GM21786 (cell line): ENCODE measurements around the gene MS4A4E.
A peak's percentile ranks its signal among the peaks of the same experiment; 100 is the strongest.
"Not testable (repeated sequence)": the region's sequence is repeated elsewhere in the genome, so short reads cannot be mapped to it uniquely, and the experiment has no call there.

Experiments
- ATAC-seq: cut with Tn5 transposase; IDR thresholded peaks from one replicate; pipeline ENCODE4 v1.9.1; 2021; ENCODE audit not compliant: unreplicated experiment

MS4A4E gene

DNA sequence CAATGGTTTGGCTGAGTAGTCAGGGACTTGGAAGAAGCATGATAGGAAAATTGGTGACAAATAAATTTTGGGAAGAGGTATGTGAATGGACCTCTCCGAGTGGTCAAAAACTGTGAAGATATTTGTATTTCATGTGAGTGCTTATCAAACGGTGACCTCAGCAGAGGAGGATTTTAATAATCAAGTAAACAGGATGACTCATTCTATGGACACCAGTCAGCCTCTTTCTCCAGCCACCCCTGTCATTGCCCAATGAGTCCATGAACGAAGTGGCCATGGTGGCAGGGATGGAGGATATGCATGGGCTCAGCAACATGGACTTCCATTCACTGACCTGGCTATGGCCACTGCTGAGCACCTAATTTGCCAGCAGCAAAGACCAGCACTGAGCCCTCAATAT, 21.2 kb downstream of the MS4A4E start:
- ATAC-seq, result no peak

DNA sequence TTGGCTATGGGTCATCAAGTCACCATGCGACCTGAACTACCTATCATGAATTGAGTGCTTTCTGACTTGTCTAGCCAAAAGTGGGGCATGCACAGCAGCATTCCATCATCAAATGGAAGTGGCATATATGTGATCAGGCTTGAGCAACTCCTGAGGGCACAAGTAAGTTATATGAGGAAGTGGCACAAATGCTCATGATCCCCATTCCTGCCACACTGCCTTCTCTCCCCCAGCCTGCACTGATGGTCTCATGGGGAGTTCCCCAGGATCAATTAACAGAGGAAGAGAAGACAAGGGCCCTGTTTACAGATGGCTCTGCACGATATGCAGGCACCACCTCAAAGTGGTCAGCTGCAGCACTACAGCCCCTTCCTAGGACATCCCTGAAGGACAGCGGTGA, 21.8 kb downstream of the MS4A4E start:
- no peak for ATAC-seq

DNA sequence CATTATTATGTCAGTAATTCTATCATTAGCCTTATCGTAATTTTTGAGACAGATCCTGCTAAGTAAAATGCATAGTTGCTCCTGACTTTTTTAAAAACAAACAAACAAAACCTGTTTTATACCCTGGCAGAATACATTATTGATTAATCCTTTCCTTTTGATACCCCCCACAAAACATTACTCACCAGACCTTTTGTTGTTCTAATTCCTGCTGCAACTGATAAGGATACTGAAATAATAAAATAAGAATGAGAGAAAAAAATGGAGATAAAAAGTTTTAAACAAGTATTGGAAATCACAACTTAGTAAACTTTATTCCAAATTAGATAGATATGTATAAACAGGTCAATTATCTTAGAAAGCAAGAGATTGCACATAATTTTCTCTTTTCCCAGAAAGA, 28.6 kb downstream of the MS4A4E start:
- ATAC-seq, result no peak

DNA sequence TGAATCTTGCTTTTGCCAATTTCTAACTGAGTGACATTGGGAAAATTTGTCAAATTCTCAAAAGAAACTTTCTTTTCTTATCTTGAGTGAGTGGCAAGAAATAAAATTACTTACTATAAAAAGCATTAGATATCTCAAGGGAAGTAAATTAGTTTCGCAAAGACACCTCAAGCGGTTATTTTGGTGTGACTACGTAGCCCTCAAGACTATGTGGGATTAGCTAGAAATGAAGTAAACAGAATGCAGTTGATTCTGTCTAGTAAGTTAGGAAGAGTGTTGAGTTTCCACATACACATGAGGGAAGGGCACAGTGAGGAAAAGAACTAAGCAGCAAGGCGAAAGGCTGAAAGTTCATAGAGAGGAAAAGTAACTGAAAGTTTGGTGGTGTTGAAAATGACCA, 31.7 kb downstream of the MS4A4E start:
- no peak for ATAC-seq

DNA sequence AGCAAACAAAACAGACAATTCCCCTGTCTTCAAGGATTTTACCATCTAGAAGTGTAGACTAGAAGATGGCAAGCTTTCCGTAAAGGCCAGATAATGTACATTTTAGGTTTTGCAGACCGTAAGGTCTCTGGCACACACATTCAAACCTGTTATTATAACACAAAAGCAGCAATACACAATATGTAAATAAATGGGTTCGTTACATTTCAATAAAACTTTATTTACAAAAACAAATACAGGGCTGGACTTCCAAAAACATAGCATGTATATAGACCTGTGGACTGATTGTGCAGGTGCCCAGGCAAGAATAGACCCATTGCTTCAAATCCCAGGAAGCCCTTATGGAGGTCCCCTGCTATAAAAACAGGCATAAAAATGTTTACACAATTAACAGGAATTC, 33.0 kb downstream of the MS4A4E start:
- ATAC-seq, result no peak

DNA sequence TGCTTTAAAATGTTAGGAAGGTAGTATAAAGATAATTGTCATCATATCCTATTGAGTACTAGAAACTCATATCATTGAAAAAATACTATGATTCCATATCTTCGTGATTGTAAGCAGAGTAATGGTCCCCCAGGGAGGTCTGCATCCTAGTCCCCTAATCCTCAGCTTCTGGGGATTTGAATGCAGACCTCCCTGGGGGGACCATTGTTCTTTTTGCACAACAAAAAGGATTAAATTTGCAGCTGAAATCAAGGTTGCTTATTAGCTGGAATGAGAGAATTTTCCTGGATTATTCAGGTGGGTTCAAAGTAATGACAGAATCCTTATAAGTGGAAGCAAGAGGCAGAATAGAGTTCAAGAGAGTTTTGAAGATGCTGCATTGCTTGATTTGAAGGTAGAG, 34.0 kb downstream of the MS4A4E start:
- no peak for ATAC-seq

DNA sequence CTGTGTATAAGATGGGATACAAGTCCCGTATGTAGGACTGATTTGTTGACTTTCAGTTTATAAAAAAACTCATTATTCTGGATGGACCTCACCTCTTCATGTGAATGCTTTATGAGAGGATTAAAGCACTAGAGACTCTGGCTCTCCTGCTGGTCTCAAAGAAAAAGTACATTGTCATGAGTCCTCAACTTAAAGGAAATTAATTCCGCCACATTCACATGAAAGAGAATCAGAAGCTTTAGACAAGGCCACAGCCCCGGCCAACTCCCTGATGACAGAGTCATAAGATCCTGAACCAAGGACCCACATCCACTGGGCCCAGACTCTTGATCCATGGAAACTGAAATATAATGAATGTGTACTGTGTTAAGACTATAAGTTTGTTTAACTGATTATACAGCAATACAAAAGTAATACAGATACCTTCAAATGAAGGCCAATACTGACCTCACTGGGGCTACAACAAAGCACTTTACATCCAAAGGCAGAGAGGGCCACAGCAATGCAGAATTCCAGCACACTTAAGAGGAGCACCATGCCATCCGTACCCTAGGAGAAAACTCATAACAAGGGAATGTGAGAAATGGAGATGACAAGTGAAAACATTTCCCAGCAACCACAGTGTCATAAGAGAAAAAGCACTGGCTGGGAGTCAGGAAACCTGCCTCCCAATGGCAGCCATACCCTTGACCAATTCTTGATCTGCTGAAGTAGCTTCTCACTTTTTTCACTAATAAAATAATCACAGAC, 34.6 kb downstream of the MS4A4E start:
- no peak for ATAC-seq

DNA sequence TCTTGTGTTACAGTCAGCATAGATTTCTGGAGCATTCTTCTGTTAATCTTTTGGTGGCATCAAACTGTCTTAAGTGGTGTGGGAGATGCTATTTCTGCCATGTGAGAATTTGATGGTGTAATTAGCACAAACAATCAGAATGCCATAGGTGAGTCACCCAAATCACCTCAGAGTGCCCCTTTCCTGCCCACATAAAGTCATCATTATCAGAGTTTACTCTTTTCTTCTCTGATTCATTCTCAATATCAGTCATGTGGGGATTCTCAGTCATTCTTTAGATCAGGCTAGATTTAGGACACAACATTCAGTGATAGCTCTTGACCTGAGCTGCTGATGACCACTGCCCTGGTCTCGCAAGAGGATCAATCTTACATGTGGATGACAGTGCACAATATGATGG, 36.3 kb downstream of the MS4A4E start:
- ATAC-seq, result no peak

DNA sequence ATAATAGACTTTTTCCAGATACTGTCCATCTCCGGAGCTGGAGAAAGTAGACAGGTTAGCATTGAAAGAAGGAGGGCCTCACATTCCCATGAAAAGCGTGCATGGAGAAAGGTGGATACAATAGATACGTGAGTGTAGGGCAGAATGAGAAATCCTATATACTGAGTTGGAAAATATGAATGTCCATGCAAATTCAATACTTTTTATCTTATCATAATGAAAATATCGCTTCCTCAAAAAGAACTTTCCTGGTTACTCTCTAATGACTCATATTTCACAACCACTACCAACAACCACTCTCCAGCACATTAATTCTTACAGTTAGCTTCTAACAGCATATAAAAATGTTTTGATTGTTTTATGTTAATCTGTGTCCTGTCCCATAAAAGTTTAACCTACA, 38.0 kb downstream of the MS4A4E start:
- ATAC-seq, result peak; percentile 52

DNA sequence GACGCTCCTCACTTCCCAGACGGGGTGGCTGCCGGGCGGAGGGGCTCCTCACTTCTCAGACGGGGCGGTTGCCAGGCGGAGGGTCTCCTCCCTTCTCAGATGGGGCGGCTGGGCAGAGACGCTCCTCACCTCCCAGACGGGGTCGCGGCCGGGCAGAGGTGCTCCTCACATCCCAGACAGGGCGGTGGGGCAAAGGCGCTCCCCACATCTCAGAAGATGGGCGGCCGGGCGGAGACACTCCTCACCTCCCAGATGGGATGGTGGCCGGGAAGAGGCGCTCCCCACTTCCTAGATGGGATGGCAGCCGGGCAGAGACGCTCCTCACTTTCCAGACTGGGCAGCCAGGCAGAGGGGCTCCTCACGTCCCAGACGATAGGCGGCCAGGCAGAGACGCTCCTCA, 41.6 kb downstream of the MS4A4E start:
- not testable (repeated sequence) for ATAC-seq

DNA sequence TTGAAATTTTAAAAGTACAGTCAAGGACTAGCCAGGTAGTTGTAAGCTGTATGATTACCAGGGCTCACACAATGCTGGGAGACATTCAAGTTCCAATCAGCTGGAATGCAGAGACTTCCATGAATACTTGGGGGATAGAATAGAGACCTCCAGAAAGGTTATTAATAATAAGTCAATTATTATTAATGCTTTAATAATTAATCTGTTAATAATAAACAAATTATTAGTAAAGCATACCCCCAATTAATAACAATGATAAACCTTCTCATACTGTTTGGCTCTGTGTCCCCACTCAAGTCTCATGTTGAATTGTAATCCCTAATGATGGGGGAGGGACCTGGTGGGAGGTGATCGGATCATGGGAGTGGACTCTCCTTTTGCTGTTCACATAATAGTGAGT, 45.5 kb downstream of the MS4A4E start:
- no peak for ATAC-seq

DNA sequence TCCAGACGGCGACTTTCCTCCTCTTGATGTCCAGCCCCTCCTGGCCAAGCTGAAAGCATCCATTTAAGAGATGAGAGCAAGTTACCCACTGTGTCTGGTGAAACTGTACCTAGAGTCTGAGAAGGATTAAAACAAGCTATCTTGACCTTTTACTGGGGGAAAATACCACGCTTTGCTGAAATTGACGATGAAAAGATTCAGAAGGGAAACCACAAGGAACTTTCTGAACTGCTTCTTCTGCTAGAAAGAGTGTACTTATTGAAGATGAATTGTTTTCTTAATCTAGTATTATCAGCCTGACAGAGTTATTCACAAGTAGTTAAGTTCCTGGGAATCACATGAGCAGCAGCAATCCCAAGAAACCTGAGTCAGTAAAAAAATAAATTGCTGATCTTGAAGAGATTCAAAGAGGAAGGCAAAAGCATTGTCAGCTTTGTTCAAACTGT, 47.0 kb downstream of the MS4A4E start:
- peak; percentile 74 for ATAC-seq

DNA sequence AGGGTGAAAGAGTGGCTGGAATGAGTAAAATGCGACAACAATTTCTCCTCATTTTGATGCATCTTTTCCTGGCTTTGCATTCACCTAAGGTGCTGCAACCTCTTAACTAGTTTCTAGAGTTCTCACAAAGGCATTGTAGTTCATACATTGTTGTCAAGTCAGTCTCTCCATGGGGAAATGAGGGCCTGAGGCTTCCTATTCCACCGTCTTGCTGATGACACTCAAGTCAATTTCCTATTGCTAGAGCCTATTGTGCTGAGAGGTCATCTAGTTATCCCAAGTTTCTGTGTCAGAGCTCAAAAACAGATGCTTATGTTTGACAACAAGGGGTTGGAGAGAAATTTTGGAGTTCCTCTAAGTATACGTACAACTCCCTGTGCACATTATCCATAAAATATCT, 48.4 kb downstream of the MS4A4E start:
- ATAC-seq, result no peak

DNA sequence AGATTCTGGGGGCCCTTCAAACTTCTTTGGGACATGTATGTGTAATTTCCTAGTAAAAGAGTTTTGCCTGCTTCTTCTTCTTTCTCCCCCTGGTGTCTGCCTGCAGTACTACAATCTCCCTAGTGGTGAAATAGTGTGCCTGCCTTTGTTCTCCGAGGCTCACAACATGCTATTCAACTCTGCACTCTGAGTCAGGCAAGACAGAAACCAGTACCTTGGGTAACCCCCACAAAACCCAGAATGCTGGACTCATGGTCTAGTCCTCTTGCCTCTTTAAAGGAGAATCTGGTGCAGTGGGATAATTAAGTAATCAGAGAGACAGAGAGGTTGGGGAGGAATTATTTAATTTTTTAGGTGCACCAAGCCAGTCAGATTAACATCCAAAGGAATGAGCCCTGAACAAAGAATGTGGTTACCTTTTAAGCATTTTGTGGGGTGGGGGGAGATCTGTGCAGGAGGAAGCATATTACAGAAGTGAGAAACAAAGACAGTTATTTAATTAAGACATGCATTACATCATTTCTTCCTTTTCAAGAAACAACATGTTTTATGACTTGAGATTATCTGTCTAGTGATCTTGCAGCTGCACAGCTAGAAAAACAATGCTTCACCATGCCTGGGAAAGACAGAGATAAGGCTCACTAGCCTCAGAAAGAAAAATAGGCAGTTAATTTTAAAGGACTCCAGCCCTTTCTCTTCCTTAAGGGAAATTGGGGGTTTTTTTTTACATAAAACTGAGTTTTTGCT, 49.1 kb downstream of the MS4A4E start:
- peak; percentile 81 for ATAC-seq

DNA sequence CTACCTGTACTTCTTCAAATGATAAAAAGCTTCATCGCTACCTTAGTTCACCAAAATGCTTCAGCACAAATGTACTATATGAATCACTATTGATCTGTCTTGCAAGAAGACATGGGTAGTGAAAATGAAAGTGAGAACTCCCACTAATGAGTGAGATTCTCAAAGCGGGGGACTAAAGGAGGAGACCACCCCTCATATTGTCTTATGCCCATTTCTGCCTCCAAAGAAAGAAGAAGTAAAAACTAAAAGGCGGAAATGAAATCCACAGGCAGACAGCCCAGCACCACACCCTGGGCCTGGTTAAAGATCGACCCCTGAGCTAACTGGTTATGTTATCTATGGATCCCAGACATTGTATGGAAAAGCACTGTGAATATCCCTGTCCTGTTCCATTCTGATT, 50.4 kb downstream of the MS4A4E start:
- not testable (repeated sequence) for ATAC-seq

DNA sequence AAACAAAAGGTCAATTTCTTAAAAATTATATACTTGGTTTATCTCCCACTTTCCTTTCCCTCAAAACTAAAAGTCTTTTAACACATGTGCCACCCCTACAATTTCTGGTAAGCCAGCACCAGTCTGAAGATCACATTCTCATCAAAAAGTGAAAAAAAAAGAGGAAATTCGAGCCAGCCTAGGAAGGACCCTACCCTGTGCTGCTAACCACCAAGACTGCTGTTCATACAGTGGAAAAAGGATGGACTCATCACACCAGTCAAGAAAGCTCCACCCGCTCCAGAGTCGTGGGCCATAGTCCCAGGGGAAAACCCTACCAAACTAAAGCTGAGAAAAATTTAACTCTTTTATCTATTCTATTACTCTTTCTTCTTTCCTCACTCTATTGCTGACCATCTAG, 54.5 kb downstream of the MS4A4E start:
- ATAC-seq, result not testable (repeated sequence)

DNA sequence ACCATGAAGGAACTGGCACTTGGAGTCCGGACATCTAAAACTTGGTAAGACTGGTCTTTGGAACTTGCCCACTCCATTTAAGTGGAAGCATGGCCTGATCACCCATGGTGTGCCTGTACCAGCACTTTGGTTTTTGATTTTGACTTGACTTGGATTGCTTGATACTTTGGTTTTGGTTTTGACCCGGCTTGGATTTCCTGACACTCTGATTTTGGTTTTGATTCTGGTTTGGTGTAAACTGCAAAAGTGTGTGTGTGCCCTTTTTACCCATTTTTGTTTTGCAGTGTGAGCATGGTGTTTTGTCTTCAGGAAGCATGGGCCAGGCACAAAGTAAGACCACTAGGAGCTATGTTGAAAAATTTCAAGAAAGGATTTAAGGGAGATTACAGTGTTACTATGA, 56.8 kb downstream of the MS4A4E start:
- not testable (repeated sequence) for ATAC-seq

DNA sequence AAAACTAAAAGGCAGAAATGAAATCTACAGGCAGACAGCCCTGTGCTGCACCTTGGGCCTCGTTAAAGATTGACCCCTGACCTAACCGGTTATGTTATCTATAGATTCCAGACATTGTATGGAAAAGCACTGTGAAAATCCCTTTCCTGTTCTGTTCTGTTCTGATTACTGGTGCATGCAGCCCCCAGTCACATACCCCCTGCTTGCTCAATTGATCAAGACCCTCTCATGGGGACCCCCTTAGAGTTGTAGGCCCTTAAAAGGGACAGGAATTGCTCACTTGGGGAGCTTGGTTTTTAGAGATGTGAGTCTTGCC, 57.5 kb downstream of the MS4A4E start:
- ATAC-seq, result not testable (repeated sequence)

DNA sequence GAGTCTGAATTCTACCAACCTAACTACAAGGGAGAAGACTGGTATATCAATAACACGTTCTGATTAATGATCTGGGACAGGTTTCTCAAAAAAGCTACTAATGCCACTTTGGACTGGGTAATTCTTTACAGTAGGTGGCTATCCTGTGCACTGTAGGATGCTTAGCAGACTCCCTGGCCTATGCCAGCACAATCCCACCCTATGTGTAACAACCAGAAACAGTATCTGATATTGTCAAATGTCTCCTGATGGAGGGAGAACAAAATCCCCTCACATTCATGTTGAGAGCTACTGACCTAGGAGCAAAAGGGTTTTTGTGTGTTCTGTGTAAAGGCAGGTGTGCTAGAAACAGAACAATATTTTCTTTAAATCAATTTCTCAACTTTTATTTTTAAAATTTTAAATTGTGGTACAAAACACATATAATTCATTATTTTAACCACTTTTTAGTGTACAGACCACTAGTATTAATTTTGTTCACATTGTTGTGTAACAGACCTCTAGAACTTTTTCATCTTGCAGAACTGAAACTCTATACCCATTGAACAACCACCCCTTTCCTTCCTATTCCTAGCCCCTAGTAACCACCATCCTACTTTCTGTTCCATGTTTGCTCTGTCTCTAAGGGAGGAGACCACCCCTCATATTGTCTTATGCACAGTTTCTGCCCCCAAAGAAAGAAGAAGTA, 58.0 kb downstream of the MS4A4E start:
- ATAC-seq, result no peak

DNA sequence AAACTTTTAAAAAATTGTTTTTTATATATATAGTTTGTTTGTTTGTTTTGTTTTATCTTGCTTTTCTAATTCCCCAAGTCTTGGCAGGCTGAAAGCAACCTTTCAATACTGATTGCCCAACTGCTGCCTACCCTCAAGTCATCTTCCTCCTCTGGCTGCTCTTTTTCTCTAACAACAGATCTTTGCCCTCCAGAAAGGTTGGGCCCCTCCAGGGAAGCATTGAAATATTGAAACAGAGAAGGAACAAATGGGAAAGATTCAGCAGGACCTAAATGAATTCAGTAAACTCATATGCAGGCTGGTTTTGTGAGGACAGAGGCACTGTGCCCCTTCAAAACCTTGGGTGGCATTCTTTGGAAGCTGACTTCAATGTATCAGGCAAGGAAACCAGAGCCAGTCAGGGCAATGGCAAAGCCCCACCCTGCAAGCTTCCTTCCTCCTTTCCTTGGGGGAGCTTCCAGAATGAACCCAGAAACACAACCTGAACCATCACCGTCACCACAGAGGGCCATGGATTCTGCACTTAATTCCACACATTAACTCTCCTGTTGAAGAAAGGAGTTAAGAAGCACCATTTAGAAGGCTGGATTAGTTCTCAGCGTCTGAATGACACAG, 59.2 kb downstream of the MS4A4E start:
- no peak for ATAC-seq

DNA sequence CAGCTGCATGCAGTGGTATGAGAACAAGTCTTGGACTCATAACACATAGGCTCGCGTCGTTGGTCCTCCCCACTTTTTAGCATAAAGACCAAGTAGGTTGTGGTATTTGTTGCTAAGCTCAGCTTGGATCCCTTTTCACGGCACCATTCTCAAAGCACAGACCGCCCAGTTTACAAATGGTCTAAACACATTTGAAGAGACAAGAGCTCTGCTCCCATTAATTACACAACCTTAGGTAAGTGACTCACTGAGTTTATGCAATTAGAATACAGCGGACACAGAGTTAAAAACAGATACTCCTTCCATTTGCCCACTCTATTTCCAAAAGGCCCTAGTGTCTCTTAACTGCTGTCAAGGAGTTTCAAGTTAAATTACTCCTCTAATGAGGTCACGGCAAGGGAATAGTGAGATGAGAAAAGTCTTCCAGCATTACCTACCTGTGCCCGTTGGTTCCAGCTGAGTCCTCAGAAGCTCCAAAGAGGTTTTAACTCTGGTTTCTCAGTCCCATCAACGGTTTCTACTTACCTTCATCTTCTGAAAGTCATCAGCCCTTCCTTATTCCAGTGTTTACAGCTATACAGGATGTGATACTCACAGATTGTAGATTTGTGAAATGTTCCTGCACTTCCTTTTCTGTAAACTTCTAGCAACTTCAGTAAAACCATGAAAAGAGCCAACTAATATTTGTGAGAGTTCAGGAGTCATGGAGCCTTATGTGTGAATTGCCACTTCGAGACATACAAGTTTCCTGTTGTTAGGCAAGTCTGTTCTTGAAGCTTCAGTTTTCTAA, 60.2 kb downstream of the MS4A4E start, which contains the start of gene MS4A6A:
Gene MS4A6A (minus strand): TSS at position 543 of the 790 bp plus-strand sequence. CDS start 1,356 bp downstream, outside the sequence.
- no peak for ATAC-seq
